Stimulated activated CD4-positive, alpha-beta T cell treated with anti-CD3 and anti-CD28 coated beads, Interleukin-1b, Interleukin-23, amount 100 ng/mL, for 1 hour (primary cell): Measurements from ENCODE around the gene IL5RA.

Experiments
- DNase-seq, 2 donors: peaks; one replicate each; pipeline ENCODE4 v3.0.0-alpha.2; 2020; ENCODE audit warnings: low read depth in 2 of 2

The IL5RA gene

DNA sequence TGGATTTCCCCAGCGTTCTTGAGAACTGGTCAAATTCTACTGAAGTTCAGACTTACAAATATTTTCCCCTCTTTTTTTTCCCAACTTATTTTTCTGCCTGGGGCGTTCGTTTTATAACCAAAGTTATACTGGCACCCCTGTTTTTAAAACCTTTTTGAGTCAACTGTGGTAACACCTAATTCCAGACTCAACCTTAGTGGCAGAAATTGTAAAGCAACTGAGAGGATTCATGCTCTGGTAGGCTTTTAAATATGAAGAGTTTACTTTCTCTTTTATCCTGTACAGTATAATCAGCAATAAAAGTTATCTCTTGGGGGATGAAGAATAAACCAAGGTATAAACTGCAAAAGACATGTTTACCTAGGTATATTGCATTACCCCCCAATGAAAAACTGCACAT lies 2.3 kb downstream of the IL5RA start:
- no peak for DNase-seq

DNA sequence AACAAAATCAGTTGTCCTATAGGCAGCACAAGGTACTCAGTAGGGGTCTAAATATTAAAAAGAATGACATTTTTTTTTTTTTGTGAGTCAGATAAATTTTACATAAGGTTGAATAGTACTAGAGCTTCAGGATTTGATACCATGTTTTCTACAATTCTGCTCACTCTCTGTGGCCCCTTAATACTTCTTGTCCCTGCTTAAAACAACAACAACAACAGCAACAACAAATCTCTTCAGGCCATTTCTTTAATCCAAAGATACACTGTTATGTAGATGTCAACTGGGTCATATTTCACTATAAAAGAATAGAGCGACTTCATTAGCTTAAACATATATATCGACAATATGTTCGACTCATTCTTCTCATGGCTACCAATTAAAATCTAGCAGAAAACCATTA lies 3.0 kb downstream of the IL5RA start:
- DNase-seq, result no peak

DNA sequence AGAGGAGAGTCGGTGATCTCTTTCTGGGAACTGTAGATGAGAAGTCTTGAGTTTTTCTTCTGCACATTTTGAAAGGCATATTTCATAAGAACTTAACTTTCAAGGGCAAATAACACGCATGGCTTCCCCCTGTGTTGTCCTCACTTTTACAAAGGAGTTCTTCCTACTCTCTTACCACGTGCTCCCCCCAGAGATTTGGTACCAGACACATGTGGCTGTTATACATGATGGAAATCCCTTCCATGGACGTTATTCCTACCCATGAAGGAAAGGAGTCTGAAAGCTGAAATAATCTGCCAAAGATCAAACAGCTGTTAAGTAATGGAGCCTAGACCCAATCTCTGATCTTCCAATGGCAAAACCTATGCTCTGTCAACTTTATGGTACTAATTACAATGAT lies 4.4 kb downstream of the IL5RA start:
- DNase-seq, result no peak

DNA sequence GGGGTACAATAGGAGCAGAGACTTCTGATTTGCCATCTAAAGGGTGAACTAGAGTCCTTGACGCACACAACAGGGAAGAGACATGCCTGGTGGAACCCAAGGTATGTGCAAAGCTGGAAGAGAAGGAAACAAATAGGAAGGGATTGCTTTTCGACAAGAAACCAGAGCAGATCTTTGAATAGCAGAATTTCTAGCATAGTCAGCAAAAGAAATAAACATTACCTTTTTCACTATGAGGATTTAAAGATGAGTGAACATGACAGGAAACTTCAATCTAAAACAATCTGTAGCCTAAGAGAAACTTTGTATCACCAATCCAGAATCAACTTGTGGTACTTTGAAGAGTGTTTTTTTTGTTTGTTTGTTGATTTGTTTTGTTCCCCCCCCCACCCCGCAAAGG lies 4.9 kb downstream of the IL5RA start:
- DNase-seq, result no peak

DNA sequence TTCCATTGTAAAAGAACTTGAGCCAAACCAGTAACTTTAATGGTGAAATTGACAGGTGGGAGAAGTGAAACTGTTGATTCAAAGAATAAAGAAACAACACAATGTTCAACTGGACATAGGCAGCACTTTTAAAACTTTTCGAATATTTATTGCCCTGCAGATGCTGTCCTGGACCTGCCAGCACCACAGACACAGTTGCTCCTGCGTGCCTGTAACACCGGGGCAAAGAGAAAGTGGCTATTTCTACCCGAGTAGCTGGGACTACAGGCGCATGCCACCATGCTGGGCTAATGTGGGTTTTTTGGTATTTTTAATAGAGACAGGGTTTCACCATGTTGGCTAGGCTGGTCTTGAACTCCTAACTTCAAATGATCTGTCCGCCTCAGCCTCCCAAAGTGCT lies 7.4 kb downstream of the IL5RA start:
- no peak for DNase-seq

DNA sequence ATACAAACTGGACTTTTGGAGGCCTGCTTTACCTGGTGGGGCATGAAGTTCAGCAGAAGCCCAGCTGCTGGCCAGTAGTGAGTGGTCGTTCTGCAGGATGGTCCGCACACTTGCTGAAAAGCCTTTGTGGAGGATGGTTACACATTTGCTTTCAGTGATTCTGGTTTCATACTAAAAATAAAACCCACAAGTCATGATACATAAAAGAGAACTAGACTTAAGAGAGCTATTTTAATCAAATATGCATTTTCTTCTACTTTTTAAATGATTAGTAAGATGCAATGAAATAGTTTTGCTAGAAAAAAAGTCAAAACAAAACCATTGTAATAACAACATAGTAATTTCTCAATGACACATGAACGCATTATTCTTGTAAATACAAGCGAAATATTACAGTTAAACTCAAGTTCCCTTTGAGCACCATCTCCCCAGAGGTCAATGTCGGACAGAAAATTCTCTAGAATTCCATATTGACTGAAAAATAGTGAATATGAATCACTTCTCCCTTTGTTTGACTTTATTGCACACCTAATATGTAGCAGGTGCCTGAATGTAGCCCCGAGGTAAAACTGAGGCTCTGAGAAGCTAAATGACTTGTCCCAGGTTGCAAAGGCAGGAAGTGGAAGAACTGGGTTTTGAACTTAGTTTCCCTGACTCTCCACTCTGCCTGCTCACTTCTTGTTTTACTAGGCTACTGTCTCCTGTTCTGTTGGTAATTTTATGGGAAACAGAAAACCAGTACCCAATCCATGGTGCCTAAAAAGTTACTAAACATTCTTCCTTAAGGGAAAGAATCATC lies 8.3 kb downstream of the IL5RA start:
- no peak for DNase-seq

DNA sequence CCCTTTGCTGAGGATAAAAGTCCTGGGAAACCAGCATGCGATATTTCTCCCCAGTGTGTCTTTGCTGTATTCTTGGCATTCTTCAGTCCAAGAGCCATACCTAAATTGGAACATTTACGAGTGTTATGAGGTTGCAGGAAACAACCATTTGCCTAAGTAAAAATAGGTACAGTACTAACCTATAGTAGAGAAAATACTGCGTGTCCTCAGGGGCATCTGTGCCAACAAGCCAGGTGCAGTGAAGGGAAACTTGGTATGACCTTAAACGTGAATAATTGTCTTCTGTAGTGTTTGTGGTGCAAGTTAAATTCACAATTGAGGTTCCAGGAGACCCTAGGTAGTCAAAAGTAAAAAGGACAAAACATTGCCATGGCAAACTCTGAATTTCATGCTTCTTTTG lies 12.2 kb downstream of the IL5RA start:
- no peak for DNase-seq

DNA sequence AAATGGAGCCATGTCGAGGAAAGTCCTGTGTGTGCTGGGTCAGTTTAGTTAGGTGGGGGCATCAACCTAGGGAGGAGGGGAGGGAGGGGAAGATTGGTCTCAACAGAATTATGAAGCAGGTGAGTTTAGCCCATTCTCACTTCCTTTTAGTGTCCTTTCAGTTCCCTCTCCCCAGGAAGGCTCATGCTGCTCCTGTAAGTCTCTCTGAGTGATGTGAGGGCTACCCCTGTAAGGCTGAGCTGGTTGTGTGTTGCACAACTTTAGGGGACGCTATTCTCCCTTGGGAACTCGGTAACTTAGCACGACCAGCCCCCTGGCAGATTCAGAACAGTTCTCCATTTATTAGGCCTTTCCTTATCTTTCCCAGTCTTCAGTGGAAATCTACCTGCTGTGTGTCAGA lies 21.2 kb downstream of the IL5RA start:
- DNase-seq, result no peak

DNA sequence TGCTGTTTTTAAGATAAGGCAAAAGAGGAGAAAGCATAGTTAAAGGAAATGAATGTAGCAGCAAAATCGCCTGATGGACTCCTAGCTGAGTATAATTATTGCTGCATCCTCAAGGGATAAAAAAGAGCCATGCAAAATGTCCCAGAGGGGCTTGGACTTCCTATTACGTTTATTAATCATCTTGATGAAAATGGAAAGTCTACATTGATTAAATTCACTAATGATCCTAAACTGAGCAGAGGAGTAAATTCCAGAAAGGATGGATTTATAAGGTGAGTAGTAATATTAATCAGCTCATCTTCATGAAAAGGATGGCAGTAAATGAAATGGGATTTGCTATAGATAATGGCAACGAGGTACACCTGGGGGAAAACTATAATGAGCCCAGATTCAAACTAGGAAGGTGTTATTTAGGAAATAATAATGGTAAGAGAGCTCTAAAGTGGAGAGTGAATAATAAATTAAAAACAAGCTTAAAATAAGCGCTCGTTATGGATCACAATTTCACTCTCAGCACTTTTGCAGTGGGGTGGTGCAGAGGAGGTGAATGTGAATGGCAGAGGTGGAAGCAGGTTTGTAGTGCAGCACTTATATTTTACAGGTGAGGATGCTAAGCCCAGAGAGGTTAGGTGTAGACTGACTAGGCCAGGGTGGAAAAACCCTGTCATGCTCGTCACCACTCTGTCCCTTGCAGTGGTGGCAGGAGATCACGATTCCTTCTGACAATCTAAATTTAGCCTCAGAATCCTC lies 22.3 kb downstream of the IL5RA start:
- no peak for DNase-seq

DNA sequence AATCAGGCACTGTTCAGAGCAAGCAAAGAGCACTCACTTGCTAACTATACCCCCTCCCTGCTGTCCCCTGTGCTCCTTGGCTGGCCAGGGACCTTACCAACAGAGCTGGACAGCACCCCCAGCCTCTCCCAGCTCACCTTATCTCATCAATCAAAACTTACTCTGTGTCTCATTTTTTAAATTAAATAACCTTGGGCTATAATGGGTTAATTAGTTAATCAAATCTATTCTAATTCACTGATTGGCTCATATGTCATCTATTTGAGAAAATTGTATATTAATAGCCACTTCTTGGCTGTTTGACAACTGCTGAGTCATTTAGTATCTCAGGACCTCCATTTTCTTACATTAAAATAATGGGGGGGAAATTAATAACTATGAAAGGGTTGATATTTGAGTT lies 22.9 kb downstream of the IL5RA start:
- no peak for DNase-seq

DNA sequence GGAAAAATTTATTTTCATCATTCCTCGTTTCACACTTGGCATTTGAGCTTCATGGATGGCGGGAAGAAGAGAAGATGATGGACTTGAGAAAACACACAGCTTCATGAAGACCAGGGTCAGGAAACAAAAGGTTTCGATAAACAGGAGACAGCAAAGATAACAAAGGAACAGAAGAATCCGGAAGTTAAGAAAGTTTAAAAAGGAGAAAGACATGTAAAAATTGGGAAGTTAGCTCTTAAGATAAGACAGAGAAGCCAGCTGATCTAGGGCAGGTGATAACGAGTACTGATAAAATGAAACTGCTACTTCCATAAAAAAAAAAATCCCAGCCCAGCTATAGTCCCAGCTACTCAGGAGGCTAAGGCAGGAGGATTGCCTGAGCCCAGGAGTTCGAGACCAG lies 23.9 kb downstream of the IL5RA start:
- DNase-seq, result no peak

DNA sequence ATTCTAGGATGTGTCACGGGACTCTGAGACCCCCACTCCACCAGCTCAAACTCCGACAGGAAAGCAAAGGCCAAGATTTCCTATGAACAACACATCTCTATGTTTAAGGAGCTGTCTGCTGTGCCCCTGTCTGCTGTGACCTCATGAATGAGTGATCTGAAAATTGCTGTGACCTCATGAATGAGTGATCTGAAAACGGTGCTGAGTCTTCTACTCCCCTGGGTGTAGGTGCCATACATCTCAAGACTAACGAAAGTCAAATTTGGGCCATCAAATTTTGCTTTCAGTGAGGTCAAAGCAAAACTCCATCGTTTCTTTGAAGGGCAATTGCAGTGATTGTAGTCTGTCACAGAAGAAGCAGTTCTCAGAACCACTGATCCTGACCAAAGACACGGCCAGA lies 24.4 kb downstream of the IL5RA start:
- no peak for DNase-seq

DNA sequence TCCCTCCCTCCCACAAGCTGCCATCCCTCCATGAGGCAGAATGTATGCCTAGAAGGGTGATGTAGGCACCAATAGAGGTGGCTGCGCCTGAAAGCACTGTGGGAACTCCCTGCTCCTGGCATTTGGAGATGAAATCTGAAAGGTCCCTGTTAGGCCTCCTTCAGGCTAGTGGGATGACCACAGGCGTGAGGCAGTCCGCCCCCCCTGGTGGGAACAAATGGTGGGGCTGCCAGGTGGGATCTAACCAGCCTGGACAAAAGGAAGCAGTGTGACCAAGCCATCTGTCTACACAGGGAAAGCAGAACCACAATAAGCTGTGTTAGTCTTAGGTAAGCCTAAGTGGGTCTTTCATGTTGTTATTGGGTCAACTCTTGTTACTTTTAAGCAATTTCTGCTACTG lies 25.3 kb downstream of the IL5RA start:
- DNase-seq, result no peak

DNA sequence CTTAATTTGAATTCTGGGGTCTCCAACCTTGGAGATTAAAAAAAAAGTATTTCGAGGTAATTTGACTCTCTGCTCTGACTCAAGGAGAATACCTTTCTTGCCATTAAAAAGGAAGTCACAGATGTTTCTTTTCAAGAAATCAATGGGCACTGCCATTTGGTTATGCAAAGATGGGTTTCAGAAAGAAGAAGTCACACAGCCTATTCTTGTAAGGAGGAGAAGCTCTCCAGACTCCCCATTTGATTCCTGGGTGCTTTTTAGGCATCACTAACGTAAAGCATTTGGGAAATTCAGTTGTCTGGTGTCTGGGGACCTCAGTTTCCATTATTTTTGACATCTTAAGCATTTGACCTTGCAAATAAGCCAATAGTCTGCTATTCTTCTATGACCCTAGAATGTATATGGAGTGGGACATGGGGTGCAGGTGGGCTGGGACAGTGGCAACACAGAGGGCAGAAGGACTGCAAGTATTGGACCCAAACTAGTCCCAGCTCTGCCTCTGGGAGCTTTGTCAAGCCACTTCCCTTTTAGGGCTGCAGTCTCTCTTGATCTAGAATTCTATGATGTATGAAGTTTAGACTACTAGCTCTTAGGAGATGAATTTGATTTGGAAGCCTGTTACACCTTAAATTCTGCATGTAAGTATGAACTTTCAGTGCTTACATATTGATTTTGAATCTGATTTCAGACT lies 27.8 kb downstream of the IL5RA start:
- DNase-seq, result no peak

DNA sequence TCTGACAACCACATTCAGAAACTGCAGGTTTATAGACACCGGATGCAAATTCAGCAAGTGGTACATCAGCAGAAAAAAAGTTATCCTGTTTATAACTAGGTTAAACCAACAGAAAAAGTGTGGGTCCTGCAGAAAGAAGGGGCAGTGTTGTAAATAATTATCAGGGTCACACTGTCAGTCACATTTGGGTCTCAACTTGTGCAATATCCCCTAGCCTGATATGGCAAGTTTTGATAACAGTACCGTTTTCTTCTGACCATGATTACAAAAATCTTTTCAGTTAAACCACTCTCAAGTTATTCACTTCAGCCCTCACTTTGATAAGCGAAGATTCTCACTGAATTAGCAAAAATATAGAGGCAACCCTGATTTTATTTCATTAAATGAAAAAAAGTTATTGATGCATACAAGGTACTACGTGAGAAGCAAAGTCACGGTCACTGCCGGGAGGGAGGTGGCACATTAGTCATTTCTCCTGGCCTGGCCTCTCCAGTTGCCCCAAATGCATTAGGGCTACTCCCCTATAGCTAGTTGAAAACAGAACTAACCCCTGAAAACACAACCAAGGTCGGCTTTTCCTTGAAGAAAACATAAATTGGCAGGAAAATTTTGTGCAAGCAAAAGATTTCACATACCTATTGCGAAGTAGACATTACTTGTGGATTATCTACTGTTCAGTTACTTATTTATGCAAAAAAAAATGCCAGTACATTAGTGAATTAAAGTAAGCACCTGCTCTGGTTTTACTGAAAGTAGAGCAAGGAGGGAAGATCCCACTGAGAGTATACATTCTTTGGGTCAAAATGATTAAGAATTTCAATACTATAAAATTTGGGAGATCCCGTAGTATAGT lies 28.6 kb downstream of the IL5RA start:
- DNase-seq, result no peak

DNA sequence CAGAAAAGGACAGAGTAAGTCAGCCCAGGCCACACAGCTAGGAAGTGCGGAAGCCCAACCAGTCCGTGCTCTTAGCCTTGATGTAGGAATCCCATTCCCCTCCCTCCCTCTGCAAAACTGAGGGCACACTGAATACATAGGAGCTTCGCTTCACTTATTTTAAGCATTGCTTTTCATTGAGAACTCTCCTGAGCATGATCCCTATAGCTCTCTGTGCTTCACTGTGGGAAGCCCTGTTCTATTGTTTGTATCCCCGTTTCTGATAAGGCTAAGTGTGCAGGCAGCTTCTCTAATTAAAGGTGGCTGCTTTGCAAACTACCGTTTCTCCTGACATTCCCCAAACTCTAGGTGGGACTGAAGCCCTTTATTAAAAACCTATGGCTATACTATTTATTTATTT lies 29.9 kb downstream of the IL5RA start:
- no peak for DNase-seq

DNA sequence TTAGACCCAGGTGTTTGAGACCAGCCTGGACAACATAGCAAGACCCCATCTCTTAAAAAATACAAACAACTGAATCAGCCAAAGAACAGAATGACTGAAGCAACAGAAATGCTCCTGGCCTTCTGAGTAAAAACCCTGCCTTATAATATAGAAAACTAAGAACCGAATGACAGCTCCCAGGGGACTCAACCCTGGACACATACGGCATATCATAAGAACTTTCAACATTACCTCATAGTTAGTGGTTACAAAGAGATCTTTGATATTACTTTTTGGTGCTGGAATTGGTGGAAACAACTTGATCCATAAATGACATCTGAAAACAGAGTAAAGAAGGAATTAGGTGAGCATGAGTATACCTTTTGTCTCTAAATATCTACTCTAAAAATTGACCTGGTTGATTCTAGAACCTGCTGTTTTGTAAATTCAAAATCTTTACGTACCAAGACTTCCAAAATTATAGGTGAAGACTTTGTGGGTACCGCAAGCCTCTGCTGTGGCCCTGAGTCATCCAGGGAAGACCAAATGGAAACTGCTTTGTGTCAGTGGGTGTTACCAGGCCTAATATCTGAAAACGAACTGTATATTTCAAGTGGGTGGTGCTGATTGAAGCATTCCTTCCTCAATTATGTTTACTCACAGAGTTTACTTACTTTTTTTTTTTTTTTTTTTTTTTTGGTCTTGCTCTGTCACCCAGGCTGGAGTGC lies 35.5 kb downstream of the IL5RA start:
- no peak for DNase-seq

DNA sequence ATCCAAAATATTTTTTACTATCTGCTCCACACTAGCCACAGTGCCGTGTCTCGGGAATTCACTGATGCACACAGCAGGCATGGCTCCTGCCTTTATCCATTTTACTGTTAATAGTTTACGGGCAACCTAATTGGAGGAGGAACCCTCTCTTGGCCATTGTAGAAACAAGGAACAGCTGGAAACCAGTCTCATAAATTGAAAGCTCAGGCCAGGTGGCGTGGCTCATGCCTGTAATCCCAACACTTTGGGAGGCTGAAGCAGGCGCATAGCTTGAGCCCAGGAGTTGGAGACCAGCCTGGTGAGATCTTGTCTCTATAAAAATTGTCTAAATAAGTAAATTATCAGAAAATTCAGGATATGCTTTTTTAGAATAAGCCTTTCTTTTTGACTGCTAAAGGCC lies 39.0 kb downstream of the IL5RA start:
- no peak for DNase-seq

DNA sequence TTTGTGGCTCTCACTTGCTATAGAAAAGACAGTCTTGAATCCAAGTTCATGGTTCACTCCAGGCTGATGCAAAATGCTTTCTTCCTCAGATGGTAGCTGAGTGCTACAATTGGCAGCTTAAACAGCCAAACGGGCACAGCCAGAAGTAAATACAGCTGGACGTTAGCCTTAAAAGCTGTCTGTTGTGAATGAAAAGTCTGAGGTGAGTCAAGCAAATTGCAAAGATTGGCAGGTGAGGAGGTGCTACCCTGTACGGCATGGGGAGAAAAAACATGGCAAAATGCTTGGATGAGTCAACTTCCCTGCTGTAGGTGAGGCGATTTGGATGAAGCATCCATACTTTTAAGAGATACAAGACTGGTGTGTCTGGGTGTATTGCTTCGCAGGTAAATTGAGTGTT lies 40.5 kb downstream of the IL5RA start:
- no peak for DNase-seq

DNA sequence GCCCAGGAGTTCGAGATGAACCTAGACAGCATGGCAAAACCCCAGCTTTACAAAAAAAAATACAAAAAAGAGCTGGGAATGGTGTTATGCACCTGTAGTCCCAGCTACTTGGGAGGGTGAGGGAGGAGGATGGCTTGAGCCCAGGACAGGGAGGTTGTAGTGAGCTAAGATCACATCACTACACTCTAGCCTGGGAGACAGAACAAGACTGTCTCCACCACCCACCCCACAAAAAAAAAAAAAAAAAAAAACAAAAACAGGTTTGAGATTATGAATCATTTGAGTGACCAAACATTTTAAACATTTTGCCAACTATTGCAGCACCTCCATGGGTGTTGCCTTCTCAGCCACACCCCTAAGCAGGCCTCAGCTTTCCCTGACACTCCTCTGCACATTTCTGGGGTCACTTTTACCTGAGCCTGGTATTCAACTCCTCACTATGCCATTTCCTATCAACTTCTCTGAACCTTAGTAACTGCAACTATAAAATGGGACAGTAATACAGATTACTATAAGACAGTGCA lies 41.8 kb downstream of the IL5RA start:
- DNase-seq, result no peak

DNA sequence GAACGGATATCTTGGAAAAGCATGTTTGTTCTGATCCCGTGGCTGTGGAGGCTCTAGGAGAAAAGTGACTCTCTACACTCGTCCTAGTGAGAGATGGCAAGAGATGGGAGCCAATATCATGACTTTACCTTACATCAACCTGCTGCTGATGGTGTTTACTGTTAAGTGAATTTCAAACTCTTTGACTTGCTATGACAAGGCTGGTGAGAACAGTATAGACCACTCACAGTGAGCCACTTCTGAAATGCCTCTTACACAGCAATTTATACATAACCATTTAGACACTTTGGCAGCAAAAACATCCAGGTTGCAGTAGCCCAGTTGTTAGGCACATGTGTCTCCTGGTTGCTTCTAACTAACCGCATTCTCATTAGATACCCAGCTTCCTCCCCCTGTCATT lies 43.3 kb downstream of the IL5RA start:
- DNase-seq, result no peak
